SIG-M5 (cell line): Measurements from ENCODE around the gene UQCRH.
A peak's percentile ranks its signal among the peaks of the same experiment; 100 is the strongest.

Experiments used
- DNase-seq: peaks from one replicate; lab custom pipeline; 2025; lab: John Stamatoyannopoulos, UW

Gene UQCRH

DNA sequence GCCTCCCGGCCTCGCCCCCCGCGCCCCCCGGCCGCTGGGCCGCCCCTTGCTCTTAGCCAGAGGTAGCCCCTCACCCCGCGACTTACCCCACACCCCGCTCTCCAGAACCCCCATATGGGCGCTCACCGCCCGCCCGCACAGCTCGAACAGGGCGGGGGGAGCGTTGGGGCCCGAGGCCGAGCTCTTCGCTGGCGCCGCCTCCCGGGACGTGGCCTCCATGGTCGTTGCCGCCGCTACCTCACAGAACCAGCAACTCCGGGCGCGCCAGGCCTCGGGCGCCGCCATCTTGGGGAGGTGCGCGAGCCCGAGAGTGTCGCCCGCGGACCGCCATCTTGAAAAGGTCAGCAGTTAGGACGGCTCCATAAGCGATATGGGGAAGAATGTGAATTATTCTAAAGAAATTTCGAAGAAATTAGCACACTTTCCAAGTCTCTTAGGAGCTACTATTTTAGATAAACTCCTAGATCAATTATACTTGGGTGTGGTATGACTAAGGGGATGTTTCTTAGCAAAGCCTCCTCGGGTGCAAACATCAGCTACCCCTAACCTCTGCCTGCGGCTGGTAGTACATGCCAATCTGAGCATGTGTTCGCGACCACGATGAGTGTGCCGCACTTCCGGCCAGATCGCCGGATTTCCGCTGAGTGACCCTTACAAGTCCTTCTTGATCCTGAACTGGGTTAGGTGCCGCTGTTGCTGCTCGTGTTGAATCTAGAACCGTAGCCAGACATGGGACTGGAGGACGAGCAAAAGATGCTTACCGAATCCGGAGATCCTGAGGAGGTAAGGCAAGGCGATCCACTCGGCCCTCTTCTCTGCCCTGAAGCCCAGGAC is at the start of gene UQCRH, which contains the start of gene LRRC41:
TSS of gene UQCRH (plus strand) at position 661 of the 834 bp plus-strand sequence. CDS start at position 730, 69 bp downstream.
TSS of gene LRRC41 (minus strand) at position 579 of the 834 bp plus-strand sequence. CDS start at position 285, 294 bp downstream.
- DNase-seq, result peak; percentile 43

DNA sequence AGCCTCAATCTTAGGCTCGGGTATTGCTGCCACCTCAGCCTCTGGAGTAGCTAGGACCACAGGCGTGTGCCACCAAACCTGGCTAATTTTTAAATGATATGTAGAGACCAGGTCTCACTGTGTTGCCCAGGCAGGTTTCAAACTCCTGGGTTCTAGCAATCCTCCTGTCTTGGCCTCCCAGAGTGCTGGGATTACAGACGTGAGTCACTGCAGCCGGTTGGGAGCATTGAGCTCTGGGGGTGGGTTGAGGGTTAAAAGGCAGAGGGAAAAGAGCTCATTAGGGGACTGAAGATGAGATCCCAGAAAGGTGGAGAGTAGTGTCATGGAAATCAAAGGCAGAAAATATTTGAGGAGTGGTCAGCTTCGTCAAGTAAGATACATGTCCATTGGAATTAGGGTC is 48.8 kb upstream of the UQCRH start:
- no peak for DNase-seq

DNA sequence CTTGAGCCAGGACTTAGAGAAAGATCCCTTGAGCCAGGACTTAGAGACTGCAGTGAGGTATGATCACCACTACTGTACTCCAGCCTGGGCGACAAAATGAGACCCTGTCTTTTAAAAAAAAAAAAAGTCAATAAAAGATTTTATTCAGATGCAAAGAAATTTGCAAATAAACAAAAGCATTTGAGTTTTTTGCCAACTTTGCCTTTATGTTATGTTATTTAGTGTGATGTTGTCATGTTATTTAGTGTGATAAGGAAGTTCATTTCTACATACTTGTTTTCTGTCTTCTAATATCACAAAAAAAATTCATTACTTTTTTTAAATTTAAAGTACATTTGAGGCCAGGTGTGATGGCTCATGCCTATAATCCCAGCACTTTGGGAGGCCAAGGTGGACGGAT is 47.0 kb upstream of the UQCRH start:
- DNase-seq, result no peak

DNA sequence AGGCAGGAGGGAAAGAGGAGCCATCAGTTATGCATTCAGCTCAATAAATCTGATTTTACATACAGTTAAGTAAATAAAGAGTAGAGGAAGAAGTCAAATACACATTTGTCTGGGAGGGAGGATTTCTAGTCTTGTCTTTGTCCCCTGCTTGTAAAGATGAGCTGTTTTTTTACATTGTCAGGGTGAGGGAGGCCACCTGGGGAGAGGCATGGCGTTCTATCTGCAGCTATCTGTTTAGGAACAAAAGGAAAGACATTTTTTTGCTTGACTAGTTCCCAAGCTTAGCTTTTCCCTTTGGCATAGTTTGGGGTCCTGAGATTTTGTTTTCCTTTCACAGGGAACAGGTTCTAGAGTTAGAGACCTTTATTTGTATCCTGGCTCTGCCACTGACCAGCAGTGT is 41.0 kb upstream of the UQCRH start:
- DNase-seq, result no peak

DNA sequence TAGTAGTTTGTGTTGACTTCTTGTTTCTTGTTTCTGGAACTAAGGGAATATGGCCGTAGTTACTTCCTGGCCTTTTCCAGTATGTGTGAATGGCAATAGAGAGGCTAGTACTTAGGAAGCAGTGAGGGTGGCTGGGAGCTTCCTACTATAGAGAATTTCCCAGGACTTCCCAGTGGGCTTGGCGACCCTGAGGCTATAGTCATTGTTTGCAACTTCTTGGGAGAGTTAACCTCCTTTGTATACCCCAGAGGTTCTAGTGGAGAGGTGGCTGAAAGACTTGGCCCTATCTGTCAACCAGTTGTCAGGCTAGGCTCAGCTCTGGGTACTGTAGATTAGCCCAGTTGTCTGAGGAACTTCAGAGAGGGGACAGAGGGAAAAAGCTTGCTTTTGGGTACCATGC is 40.4 kb upstream of the UQCRH start:
- DNase-seq, result no peak

DNA sequence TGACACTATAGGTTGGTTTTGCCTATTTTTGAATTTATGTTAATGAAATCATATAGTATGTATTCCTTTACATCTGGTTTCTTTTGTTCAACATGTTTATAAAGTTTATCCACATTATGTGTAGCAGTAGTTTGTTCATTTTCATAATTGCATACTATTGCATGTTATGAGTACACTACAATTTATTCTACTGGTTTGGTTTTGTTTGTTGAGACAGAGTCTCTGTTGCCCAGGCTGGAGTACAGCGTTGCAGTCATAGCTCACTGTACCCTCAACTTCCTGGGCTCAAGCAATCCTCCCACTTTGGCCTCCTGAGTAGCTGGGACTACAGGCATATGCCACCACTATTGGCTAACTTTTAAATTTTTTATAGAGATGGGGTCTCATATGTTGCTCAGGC is 34.9 kb upstream of the UQCRH start:
- no peak for DNase-seq

DNA sequence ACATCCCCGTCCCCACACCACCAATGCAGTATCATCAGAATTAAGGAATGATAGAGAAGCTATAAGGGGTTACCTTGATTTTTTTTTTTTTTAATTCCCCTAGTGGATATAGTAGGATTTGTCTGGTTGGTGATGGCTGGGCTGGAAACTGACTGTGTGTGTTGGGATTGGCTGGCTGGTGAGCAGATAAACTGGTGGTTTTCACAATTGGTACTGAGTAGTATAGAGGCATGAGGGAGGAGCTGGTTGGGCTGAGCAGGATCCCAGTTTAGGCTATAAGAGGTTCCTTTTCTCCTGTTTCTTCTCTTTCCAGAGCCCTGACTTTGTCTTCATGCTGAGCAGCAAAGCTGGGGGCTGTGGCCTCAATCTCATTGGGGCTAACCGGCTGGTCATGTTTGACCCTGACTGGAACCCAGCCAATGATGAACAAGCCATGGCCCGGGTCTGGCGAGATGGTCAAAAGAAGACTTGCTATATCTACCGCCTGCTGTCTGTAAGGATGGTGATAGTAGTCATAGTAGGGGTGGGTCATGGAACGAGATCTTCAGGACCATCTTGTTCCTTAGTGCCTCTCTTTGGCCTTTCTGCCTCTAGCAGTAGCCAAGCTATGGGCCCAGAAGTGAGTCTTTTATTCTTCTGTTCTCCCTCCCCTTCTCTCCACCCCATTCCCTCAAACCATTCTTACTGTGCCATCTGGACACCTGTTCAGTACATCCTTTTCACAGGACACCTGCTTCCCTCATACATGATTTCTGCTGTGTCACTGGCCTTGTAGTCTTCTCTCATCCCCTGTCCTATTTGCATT is 29.1 kb upstream of the UQCRH start:
- no peak for DNase-seq

DNA sequence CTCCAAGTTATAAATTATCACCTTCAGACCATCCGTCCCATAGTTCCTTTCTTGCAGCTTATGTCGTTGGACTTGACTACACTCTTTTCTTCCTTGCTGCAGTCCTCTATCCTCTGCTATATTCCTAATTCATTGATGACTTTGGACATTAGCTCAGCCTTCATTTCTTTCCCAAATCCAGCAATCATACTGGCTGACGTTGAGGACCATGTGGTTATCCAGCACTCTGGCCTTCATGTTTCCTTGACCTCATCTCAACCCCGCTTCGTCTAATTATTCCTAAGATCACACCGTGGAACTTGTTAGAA is 28.5 kb upstream of the UQCRH start:
- no peak for DNase-seq

DNA sequence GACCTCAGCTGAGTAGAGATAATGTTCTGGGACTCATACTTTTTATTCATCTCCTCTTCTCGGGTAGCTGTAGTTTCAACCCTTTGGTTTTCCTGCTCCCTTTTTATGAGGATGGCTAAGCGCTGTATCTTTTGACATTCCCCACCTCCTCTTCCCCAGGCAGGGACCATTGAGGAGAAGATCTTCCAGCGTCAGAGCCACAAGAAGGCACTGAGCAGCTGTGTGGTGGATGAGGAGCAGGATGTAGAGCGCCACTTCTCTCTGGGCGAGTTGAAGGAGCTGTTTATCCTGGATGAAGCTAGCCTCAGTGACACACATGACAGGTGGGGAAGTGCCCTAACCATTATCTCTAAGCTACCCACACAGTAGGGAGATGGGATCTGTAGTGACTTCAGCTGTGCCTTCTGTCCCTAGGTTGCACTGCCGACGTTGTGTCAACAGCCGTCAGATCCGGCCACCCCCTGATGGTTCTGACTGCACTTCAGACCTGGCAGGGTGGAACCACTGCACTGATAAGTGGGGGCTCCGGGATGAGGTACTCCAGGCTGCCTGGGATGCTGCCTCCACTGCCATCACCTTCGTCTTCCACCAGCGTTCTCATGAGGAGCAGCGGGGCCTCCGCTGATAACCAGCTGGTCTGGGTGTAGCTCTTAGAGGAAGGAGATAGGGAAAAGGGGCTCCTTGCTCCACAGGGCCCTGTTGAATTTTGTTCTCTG is 25.7 kb upstream of the UQCRH start:
- DNase-seq, result no peak

DNA sequence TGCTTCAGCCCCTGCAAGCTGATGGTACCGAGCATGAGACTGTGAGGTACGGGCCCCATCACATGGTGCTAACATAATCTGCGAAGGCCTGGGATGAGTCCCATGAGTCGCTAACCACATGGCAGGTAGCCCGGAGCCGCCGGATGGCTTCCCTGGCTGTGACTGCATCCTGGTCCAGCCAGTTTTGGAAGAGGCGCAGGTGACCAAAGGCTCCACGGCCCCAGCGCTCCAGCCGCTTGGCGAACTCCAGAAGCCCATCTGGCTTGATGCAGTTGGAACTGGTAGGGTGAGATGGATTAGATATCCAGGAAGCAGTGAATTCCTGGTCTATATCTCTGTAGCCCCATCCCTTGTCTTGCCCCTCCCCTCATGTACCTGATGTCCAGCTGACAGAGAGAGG is 24.7 kb upstream of the UQCRH start:
- DNase-seq, result no peak

DNA sequence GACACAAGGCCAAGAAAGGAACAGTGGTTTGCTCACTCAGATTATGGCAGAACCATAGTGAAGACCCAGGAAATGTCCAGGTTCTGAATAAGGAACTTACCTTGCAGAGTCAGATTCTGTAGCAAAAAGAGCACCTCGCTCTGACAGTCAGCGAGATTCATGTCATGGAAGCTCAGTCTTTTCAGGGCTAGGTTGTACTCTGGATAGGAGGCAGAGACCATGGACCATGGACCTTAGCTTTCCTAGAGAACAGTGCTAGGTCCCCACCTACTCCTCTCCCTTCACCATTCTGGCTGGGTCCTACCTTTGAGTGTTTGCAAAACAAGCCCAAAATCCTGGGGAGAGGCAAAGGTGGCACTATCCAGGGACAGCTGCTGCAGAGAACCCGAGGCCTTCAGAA is 23.4 kb upstream of the UQCRH start:
- DNase-seq, result no peak

DNA sequence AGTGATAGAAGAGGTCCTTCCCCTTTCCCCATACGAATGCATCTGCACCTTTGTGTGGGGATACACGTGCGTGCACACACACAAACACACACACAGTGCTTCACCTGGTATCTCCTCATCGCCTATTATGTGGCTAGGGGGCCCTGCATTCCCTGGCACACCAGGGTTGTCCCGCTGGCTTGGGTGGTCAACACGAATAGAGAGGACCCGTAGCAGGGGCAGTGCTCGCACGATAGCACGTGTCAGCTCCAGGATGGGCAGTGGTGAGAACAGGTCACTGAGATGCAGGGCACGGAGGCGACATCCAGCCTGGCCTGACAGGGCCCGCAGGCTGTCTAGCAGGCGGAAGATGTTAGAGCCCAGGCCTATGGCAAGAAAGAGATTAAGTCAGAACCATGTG is 22.5 kb upstream of the UQCRH start:
- no peak for DNase-seq

DNA sequence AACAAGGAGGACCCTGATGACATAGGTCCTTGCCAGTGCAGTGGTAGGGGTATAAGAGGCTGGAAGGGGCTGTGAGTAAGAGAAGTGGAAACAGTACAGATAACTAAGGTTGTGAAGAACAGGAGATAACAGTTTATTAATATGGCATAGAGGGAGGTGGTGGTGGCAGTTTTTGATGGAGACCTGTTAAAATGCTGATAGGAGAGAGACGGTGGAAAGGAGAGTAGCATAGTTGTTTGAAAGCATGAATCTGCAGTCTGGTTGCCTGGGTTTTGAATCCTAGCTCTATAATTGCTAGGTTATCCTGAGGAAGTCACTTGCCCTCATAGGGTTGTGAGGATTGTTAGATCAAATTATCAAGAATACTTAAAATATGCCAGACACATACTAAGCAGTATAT is 19.4 kb upstream of the UQCRH start:
- DNase-seq, result no peak

DNA sequence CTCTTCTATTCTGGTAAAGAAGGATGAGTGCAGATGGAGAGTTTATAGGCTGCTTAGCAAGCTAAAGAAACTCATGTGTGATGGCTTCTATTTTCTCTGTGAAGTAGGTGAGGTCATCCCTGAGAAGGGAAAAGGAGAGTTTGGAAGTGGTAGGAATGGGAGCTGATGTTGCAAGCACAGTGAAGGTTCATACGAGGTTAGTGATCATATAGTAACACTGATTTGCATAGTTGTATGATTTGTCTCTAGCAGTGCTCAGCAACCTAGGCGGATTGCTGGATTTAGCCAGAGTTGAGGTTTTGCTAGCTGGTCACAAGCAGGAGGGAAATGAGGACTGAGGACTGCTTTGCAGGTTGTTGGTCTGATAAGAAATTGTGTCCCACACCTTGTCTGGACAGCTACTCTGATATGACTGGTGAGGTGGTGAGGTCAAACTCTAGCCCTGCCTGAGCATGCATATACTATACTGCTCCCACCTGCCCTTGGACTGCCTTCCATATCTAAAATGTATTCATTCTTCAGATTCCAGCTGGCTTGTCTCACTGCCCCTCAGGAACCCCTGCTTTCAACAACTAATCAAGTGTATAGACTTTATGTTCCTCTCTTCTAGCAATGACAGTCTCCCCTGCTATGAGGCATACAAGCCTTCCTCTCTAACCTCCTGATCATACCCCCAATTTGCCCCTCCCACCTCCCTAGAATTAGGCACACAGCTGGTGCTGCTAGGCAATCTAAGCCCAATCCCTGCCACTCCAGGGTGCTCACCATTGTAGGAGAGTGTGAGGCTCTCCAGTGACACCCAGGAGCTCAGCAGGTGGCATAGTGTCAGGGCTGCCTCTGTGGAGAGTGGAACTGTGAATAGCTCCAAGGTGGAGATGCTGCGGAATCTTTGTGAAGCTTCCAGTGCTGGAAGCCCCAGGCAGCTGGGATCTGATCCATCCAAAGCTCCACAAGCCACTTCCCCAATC is 18.6 kb upstream of the UQCRH start:
- DNase-seq, result no peak

DNA sequence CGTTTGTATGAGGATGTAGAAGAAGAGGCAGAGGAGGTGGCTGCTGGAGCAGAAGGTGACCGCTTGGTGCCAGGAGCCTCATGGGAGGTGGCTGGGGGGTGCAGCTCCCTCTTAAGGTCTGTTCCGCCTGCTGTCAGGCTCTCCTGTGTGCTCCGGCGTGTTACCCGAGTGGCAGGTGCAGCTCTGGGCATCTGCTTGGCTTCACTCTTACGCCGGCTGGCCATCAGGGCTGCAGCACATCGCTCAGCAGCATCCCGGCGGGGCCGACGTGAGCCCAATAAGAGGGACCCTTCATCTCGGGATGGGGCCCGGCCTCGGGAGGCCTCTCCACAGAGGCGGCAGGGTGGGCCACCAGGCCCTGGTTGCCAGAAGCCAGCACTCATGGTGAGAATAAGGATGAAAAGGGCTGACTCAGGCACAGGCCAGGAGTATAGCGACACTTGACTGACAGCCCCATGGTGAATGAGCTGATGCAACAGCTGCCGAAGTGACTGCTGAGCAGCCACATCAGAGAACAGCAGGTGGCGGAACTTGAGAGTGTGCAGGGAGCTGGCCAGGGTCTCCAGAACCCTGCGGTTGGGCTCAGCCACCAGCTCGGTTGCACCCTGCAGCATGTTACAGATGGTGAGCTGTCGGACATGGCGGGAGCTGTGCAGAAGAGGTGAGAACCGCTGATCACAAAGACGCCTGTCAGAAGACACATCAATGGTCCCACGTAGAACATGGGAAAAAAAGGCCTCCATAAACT is 17.6 kb upstream of the UQCRH start:
- DNase-seq, result no peak

DNA sequence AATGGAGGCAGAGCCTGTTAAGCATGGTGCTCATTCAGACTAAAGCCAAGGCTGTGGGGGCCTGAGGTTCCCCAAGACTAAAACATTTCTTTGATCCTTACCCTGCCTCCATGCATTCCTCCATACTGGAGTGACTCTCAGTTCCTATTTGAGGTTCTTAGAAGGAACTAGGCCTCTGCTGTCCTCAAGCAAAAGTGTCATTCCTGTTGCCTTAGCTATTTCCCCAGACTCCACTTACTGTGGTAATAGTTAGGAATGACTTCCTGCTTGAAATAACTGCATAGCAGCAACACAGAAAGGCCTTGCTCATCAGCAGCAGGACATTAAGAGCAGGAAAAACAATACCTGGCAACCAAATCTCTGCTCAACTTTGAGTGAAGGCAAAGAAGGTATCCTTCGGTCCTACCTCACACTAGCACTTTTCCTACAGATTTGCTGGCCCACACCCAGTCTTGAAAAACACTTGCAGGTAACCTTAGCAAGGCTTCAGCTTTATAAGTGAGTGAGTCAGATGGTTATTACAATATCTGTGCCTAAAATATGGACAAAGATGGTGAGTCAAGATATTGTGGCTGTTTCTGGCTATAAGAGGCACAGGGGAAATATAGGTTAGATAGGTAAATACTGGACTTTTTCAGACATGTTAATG is 14.9 kb upstream of the UQCRH start:
- DNase-seq, result no peak

DNA sequence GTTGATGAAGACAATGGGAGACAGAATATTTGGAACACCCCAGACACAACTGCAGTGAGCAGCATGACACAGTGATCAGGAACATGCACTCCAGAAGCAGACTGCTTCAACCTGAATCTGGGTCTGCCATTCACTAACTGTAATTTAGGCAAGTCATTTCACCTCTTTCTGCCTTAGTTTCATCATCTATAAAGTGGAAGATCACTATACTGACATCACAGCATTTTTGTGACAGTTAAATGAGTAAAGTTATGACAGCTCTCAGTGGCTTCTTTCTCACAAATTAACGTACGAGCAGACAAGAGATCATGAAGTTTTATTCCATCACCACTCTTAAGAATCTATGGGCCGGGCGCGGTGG is 14.4 kb upstream of the UQCRH start:
- DNase-seq, result no peak

DNA sequence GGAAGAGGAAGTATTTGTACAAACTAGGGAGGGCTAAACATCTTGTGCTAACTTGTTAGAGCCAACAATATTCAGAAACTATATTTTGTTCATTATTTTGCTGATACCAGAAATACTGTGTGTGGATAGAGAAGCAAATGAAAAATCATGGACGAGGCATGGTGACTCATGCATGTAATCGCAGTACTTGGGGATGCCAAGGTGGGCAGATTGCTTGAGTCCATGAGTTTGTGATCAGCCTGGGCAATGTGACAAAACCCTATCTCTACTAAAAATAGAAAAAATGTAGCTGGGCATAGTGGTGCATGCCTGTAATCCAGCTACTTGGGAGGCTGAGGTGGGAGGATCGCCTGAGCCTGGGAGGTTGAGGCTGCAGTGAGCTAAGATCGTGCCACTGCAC is 13.5 kb upstream of the UQCRH start:
- DNase-seq, result no peak

DNA sequence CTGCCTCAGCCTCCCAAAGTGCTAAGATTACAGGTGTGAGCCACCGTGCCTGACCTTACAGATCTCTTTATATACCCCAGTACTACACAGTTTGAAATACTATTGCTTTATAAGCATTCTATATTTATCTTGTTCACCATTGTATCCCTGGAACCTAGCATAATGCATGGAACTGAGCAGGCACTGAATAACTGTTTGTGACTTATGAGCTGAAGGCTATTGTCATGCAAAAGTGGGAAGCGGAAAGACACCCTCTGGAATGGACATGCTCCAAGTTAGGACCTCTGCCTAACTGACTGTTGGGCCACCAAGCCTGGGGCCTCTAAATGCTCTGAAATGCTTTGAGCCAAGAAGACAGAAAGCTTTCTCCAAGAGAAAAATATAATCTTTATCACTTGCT is 8.2 kb upstream of the UQCRH start:
- no peak for DNase-seq

DNA sequence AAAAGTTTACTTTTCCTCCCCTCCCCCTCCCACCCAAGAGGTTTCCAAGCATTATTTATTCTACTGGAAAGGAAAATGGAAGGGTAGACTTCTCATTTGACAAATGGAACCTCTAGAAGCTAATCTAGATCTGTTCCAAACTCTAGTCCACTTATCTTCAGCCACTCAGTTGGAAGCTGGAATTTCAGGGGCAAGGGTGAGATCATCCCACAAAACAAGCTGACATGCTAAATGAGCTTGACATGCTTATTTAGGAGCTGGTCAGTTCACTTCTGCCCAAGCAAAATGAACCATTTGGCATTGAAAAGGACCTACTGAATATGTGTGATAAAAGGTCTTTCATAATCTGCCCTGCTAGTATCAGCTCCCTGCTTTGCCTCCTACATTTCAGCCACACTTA is 5.1 kb upstream of the UQCRH start:
- no peak for DNase-seq
